ENCODE data around the gene DNAJB13. TPM values are rescaled to one million over a fixed set of nuclear protein-coding genes. Genes with fewer than 3 reads are reported as not detected.

The DNAJB13 gene
- total RNA-seq, 3 donors from 2014 or later (not counting 1 experiment from before 2014, with no cell fraction given): 0.45 TPM; not detected in 2

- no peaks in the 10 kb centered on the region for H3K9me3 ChIP-seq (ENCODE audit: control insufficient read depth, insufficient read depth, low read length)
- 89% methylated on average over 2 of the region's 2 CpGs for WGBS (ENCODE audit: insufficient coverage)
- Mint-ChIP-seq H3K9me3 (no peaks in the 10 kb centered on the region), H3K4me1 (peaks cover 12 to 13% of the 10 kb centered on the region in 2 donors), H3K27ac (no peak overlapping the region), H3K27me3 (ENCODE audit: low read depth in 2 of 2) (no peaks in the 10 kb centered on the region), H3K36me3 (no peaks in the 10 kb centered on the region), H3K4me3 (no peak overlapping the region)
- intact Hi-C loops (cut with micrococcal nuclease): no loop called here
- peaks cover 8% of the 10 kb centered on the region for H3K4me1 ChIP-seq (ENCODE audit: control insufficient read depth, insufficient read depth, low read length)
- no peaks in the 10 kb centered on the region for H3K27me3 ChIP-seq (ENCODE audit: control insufficient read depth, insufficient read depth, low read length)
- H3K4me3 ChIP-seq (ENCODE audit: low read length): no peak overlapping the region
- no peak overlapping the region for H3K27ac ChIP-seq (ENCODE audit: low read length)
- H3K36me3 ChIP-seq (ENCODE audit: control insufficient read depth, insufficient read depth, low read length): no peaks in the 10 kb centered on the region
- no peak for ATAC-seq
- DNase-seq: no peak
- TF ChIP-seq CTCF (IDR thresholded peaks at IDR 0.05): no peak
Measured at GRCh38 chr11:73990730-73991129, 39.9 kb downstream of the DNAJB13 start.

- no peaks in the 10 kb centered on the region for H3K9me3 Mint-ChIP-seq
- ATAC-seq (no peak), DNase-seq (peak in 1 of 2 donors; percentile 45)
- H3K27ac Mint-ChIP-seq: peak overlapping the region in 1 of 2 donors; percentile 100
- no peaks in the 10 kb centered on the region for H3K36me3 Mint-ChIP-seq
- H3K4me1 Mint-ChIP-seq: peaks cover 20 to 21% of the 10 kb centered on the region in 2 donors
- Histone ChIP-seq H3K4me1 (ENCODE audit: control insufficient read depth, insufficient read depth, low read length) (peaks cover 15% of the 10 kb centered on the region), H3K27ac (ENCODE audit: low read length) (no peak overlapping the region), H3K4me3 (ENCODE audit: low read length) (no peak overlapping the region), H3K27me3 (ENCODE audit: control insufficient read depth, insufficient read depth, low read length) (no peaks in the 10 kb centered on the region), H3K36me3 (ENCODE audit: control insufficient read depth, insufficient read depth, low read length) (no peaks in the 10 kb centered on the region), H3K9me3 (ENCODE audit: control insufficient read depth, insufficient read depth, low read length) (no peaks in the 10 kb centered on the region)
- intact Hi-C loops (cut with micrococcal nuclease): no loop called here
- H3K27me3 Mint-ChIP-seq (ENCODE audit: low read depth in 2 of 2): no peaks in the 10 kb centered on the region
- TF ChIP-seq CTCF (IDR thresholded peaks at IDR 0.05): no peak
- no peak overlapping the region for H3K4me3 Mint-ChIP-seq
- WGBS (ENCODE audit: insufficient coverage): 70% methylated on average over 6 of the region's 6 CpGs
Measured at GRCh38 chr11:73991471-73992006, 40.7 kb downstream of the DNAJB13 start.

- no peak for TF ChIP-seq CTCF (IDR thresholded peaks at IDR 0.05)
- peaks cover 43 to 47% of the 10 kb centered on the region in 2 donors for H3K4me1 Mint-ChIP-seq
- intact Hi-C loops (cut with micrococcal nuclease): loop anchor here (1.0 kb wide), 3 partner anchors 10 to 25 kb away; no protein-coding TSS in a partner anchor
- H3K4me3 Mint-ChIP-seq: peak overlapping the region; percentile 92
- peak overlapping the region; percentile 95 for H3K27ac ChIP-seq (ENCODE audit: low read length)
- 0% methylated on average over 1 of the region's 2 CpGs for WGBS (ENCODE audit: insufficient coverage)
- peak; percentile 72 to 90 (median 89) for ATAC-seq
- peaks cover 29% of the 10 kb centered on the region for H3K4me1 ChIP-seq (ENCODE audit: control insufficient read depth, insufficient read depth, low read length)
- peak in 1 of 2 donors; percentile 87 for DNase-seq
- no peaks in the 10 kb centered on the region for H3K27me3 ChIP-seq (ENCODE audit: control insufficient read depth, insufficient read depth, low read length)
- no peaks in the 10 kb centered on the region for H3K9me3 ChIP-seq (ENCODE audit: control insufficient read depth, insufficient read depth, low read length)
- H3K27me3 Mint-ChIP-seq (ENCODE audit: low read depth in 2 of 2): no peaks in the 10 kb centered on the region
- H3K27ac Mint-ChIP-seq: peak overlapping the region; percentile 98 to 100
- H3K36me3 ChIP-seq (ENCODE audit: control insufficient read depth, insufficient read depth, low read length): no peaks in the 10 kb centered on the region
- H3K4me3 ChIP-seq (ENCODE audit: low read length): no peak overlapping the region
- no peaks in the 10 kb centered on the region for H3K36me3 Mint-ChIP-seq
- H3K9me3 Mint-ChIP-seq: no peaks in the 10 kb centered on the region
Measured at GRCh38 chr11:73995247-73995646, 44.4 kb downstream of the DNAJB13 start.

- Mint-ChIP-seq H3K27ac (peak overlapping the region; percentile 98 to 100), H3K4me1 (peaks cover 45 to 52% of the 10 kb centered on the region in 2 donors), H3K36me3 (no peaks in the 10 kb centered on the region), H3K27me3 (ENCODE audit: low read depth in 2 of 2) (no peaks in the 10 kb centered on the region), H3K4me3 (peak overlapping the region; percentile 92), H3K9me3 (no peaks in the 10 kb centered on the region)
- Histone ChIP-seq H3K27me3 (ENCODE audit: control insufficient read depth, insufficient read depth, low read length) (no peaks in the 10 kb centered on the region), H3K9me3 (ENCODE audit: control insufficient read depth, insufficient read depth, low read length) (no peaks in the 10 kb centered on the region), H3K36me3 (ENCODE audit: control insufficient read depth, insufficient read depth, low read length) (no peaks in the 10 kb centered on the region), H3K4me1 (ENCODE audit: control insufficient read depth, insufficient read depth, low read length) (peaks cover 33% of the 10 kb centered on the region), H3K27ac (ENCODE audit: low read length) (peak overlapping the region; percentile 95), H3K4me3 (ENCODE audit: low read length) (peak overlapping the region; percentile 8)
- peak in 1 of 2 donors; percentile 86 for DNase-seq
- 20% methylated on average over 2 of the region's 2 CpGs for WGBS (ENCODE audit: insufficient coverage)
- intact Hi-C loops (cut with micrococcal nuclease): loop anchor here (1.0 kb wide), 3 partner anchors 10 to 25 kb away; no protein-coding TSS in a partner anchor
- peak; percentile 68 to 86 (median 75) for ATAC-seq
- no peak for TF ChIP-seq CTCF (IDR thresholded peaks at IDR 0.05)
Measured at GRCh38 chr11:73995731-73996130, 44.9 kb downstream of the DNAJB13 start.
